ENCODE data around the gene IL31.

- TF ChIP-seq CTCF (conservative IDR thresholded peaks at IDR 0.05), result no peak
- TF ChIP-seq ZFX (IDR thresholded peaks at IDR 0.05), result no peak
These were observed 26.6 kb upstream of the IL31 start for GRCh38 chr12:122200541-122201175.

Measured in C4-2B (cell line).